Keratinocyte (primary cell): ENCODE data around the gene KLK3. TPM values are rescaled to one million over a fixed set of nuclear protein-coding genes. Genes with fewer than 3 reads are reported as not detected.
A peak's percentile ranks its signal among the peaks of the same experiment; 100 is the strongest.

Experiments
- DNase-seq: peaks from one replicate; pipeline ENCODE4 v3.0.0-alpha.2; 2011; ENCODE audit warnings: low read depth, missing footprints, low spot score
- FAIRE-seq: peaks from 2 replicates; lab custom pipeline; 2011; peaks lifted over from hg19 to GRCh38; lab: Jason Lieb, UNC
- H2AFZ ChIP-seq: 2 replicates; pipeline ENCODE4 v1.6.0; 2012; ENCODE audit warnings: low read length, control low read depth, inconsistent platforms; ENCODE audit not compliant: control insufficient read depth
- H3K27ac ChIP-seq: 2 replicates; pipeline ENCODE4 v1.5.1; 2011; ENCODE audit warnings: low read length; ENCODE audit not compliant: control insufficient read depth, insufficient read depth
- H3K27me3 ChIP-seq: 3 replicates; pipeline ENCODE4 v1.6.0; 2011; ENCODE audit warnings: low read length; ENCODE audit not compliant: control insufficient read depth, insufficient read depth; ENCODE audit errors: extremely low read depth
- H3K36me3 ChIP-seq, 2 experiments: 2 replicates in 1 of 2; 3 replicates in 1 of 2; pipeline ENCODE4 v1.5.1; 2011; ENCODE audit warnings: low read length in 2 of 2, mild to moderate bottlenecking in 1 of 2; ENCODE audit not compliant: control insufficient read depth in 2 of 2, insufficient read depth in 2 of 2; ENCODE audit errors: extremely low read depth in 1 of 2
- H3K4me1 ChIP-seq: 3 replicates; pipeline ENCODE4 v1.5.1; 2011; ENCODE audit warnings: low read length; ENCODE audit not compliant: control insufficient read depth, insufficient read depth; ENCODE audit errors: extremely low read depth
- H3K4me2 ChIP-seq: 3 replicates; pipeline ENCODE4 v1.6.0; 2011; ENCODE audit warnings: low read depth, low read length; ENCODE audit not compliant: control insufficient read depth, insufficient read depth; ENCODE audit errors: extremely low read depth
- H3K4me3 ChIP-seq, 3 experiments: fragments of 200-600 bp in 1 of 3; sonication (generic) in 1 of 3; 2 replicates in 2 of 3; 3 replicates in 1 of 3; pipeline ENCODE4 v1.5.1; 2011 to 2016; ENCODE audit warnings: low read length in 3 of 3, mild to moderate bottlenecking in 3 of 3, control low read depth in 2 of 3, inconsistent platforms in 1 of 3, low read depth in 1 of 3, mixed read lengths in 1 of 3, mixed run types in 1 of 3, moderate library complexity in 1 of 3; ENCODE audit not compliant: control insufficient read depth in 2 of 3, insufficient read depth in 2 of 3; ENCODE audit errors: extremely low read depth in 1 of 3
- H3K79me2 ChIP-seq: 2 replicates; pipeline ENCODE4 v1.6.0; 2012; ENCODE audit warnings: low read length; ENCODE audit not compliant: control insufficient read depth, insufficient read depth
- H3K9ac ChIP-seq: 3 replicates; pipeline ENCODE4 v1.6.0; 2011; ENCODE audit warnings: low read length; ENCODE audit not compliant: control insufficient read depth, insufficient read depth; ENCODE audit errors: extremely low read depth
- H3K9me1 ChIP-seq: 3 replicates; pipeline ENCODE4 v1.6.0; 2011; ENCODE audit warnings: low read length; ENCODE audit not compliant: control insufficient read depth, insufficient read depth; ENCODE audit errors: extremely low read depth
- H3K9me3 ChIP-seq: 2 replicates; pipeline ENCODE4 v1.5.1; 2012; ENCODE audit warnings: low read depth, low read length; ENCODE audit not compliant: control insufficient read depth
- H4K20me1 ChIP-seq: 3 replicates; pipeline ENCODE4 v1.6.0; 2011; ENCODE audit warnings: low read length; ENCODE audit not compliant: control insufficient read depth, insufficient read depth; ENCODE audit errors: extremely low read depth
- CTCF ChIP-seq, 3 experiments: IDR thresholded peaks in 1 of 3; conservative IDR thresholded peaks in 1 of 3; optimal IDR thresholded peaks in 1 of 3; 2 replicates in 2 of 3; 3 replicates in 1 of 3; pipeline versions ENCODE3 to v1.5.1; 2011; ENCODE audit warnings: low read length in 3 of 3, mild to moderate bottlenecking in 3 of 3, moderate library complexity in 2 of 3, control low read depth in 1 of 3, inconsistent platforms in 1 of 3; ENCODE audit not compliant: insufficient read depth in 2 of 3; ENCODE audit errors: extremely low read depth in 1 of 3
- EZH2 ChIP-seq: IDR thresholded peaks from one replicate; pipeline ENCODE4 v1.6.1; 2012; ENCODE audit warnings: inconsistent platforms, mild to moderate bottlenecking, low read length, moderate library complexity
- dilution Hi-C: fragments of 300-500 bp; cut with MboI; formaldehyde crosslinking; loops from one replicate; pipeline ENCODE4 v1.7.0; 2020; ENCODE audit warnings: low sequenced_read_pairs; ENCODE audit not compliant: extremely low pct_ligation_motif_present
- polyA plus RNA-seq, 5 experiments: library from polyadenylated mRNA; depleted of rRNA in 3 of 5; stranded (reverse) in 3 of 5; stranded (forward) in 1 of 5; unstranded in 1 of 5; fragments of >200 nt; gene quantifications; 1 replicate in 1 of 5; 2 replicates in 3 of 5; 3 replicates in 1 of 5; pipeline versions ENCODE4 v1.2.1 to v1.2.3, GENCODE V29; 2011 to 2012; ENCODE audit warnings: missing spikeins in 2 of 5, low read depth in 1 of 5, low replicate concordance in 1 of 5

KLK3 gene
- polyA plus RNA-seq, 1 donor (not counting 4 experiments of a cell fraction or from before 2014, with no cell fraction given): not detected

GRCh38 chr19:50835103-50835784, 19.5 kb upstream of the KLK3 start:
- Histone ChIP-seq H3K4me3 (peak overlapping the region; percentile 52 to 80 (median 68)), H4K20me1 (no peaks in the 10 kb centered on the region), H3K9me1 (no peaks in the 10 kb centered on the region), H3K4me1 (peaks cover 20% of the 10 kb centered on the region), H3K9me3 (no peaks in the 10 kb centered on the region), H3K79me2 (no peaks in the 10 kb centered on the region), H3K9ac (peak overlapping the region; percentile 67), H3K27me3 (peaks cover 8% of the 10 kb centered on the region), H3K36me3 (no peaks in the 10 kb centered on the region), H3K27ac (no peak overlapping the region), H2AFZ (peak overlapping the region; percentile 96), H3K4me2 (peak overlapping the region; percentile 97)
- no peak for TF ChIP-seq EZH2
- TF ChIP-seq CTCF (optimal IDR thresholded peaks at IDR 0.05 in 1 of 3, IDR thresholded peaks at IDR 0.05 in 1 of 3, conservative IDR thresholded peaks at IDR 0.05 in 1 of 3; ENCODE audit: extremely low read depth in 1 of 3, insufficient read depth in 2 of 3, low read length in 3 of 3): no peak
- FAIRE-seq (peak; percentile 20), DNase-seq (no peak)
- dilution Hi-C loops: no loop called here

- Histone ChIP-seq H3K27me3 (peaks cover 8% of the 10 kb centered on the region), H3K9me1 (no peaks in the 10 kb centered on the region), H3K79me2 (no peaks in the 10 kb centered on the region), H3K4me1 (peaks cover 20% of the 10 kb centered on the region), H3K4me2 (peak overlapping the region; percentile 97), H3K9me3 (no peaks in the 10 kb centered on the region), H4K20me1 (no peaks in the 10 kb centered on the region), H3K9ac (peak overlapping the region; percentile 67), H2AFZ (peak overlapping the region; percentile 96), H3K4me3 (peak overlapping the region; percentile 52 to 80 (median 68)), H3K27ac (no peak overlapping the region), H3K36me3 (no peaks in the 10 kb centered on the region)
- FAIRE-seq (peak; percentile 63), DNase-seq (no peak)
- TF ChIP-seq EZH2: no peak
- TF ChIP-seq CTCF (optimal IDR thresholded peaks at IDR 0.05 in 1 of 3, IDR thresholded peaks at IDR 0.05 in 1 of 3, conservative IDR thresholded peaks at IDR 0.05 in 1 of 3; ENCODE audit: extremely low read depth in 1 of 3, insufficient read depth in 2 of 3, low read length in 3 of 3): no peak
- dilution Hi-C loops: no loop called here
These were observed 18.8 kb upstream of the KLK3 start for GRCh38 chr19:50835785-50836542.
